Smooth muscle cell (in vitro differentiated cells): ENCODE results near the gene SSBP3. TPM values are rescaled to one million over a fixed set of nuclear protein-coding genes. Genes with fewer than 3 reads are reported as not detected.

Experiments
- DNase-seq: peaks from one replicate; lab custom pipeline; 2025; ENCODE audit not compliant: unreplicated experiment; lab: John Stamatoyannopoulos, UW
- H2AFZ ChIP-seq: fragments of 200-600 bp; sonication (generic); 2 replicates; pipeline ENCODE4 v1.6.0; 2016; ENCODE audit warnings: antibody characterized with exemption, low read depth, mild to moderate bottlenecking
- H3F3A ChIP-seq: fragments of 200-600 bp; sonication (generic); 2 replicates; pipeline ENCODE4 v1.6.0; 2017; ENCODE audit warnings: antibody characterized with exemption, low read depth
- H3K27ac ChIP-seq: fragments of 200-600 bp; sonication (generic); 2 replicates; pipeline ENCODE4 v1.5.1; 2016; ENCODE audit warnings: low read depth, mild to moderate bottlenecking
- H3K27me3 ChIP-seq: fragments of 200-600 bp; sonication (generic); 2 replicates; pipeline ENCODE4 v1.6.1; 2016; ENCODE audit warnings: low read depth, mild to moderate bottlenecking
- H3K36me3 ChIP-seq: fragments of 200-600 bp; sonication (generic); 2 replicates; pipeline ENCODE4 v1.5.1; 2016; ENCODE audit warnings: low read depth
- H3K4me1 ChIP-seq: fragments of 200-600 bp; sonication (generic); 2 replicates; pipeline ENCODE4 v1.5.1; 2016; ENCODE audit warnings: low read depth
- H3K4me2 ChIP-seq: fragments of 200-600 bp; sonication (generic); 2 replicates; pipeline ENCODE4 v1.6.0; 2016; ENCODE audit warnings: mild to moderate bottlenecking
- H3K4me3 ChIP-seq: fragments of 200-600 bp; sonication (generic); 2 replicates; pipeline ENCODE4 v1.5.1; 2016; ENCODE audit warnings: mild to moderate bottlenecking
- H3K79me2 ChIP-seq: fragments of 200-600 bp; sonication (generic); 2 replicates; pipeline ENCODE4 v1.6.0; 2016; ENCODE audit warnings: low read depth, mild to moderate bottlenecking
- H3K9ac ChIP-seq: fragments of 200-600 bp; sonication (generic); 2 replicates; pipeline ENCODE4 v1.6.0; 2016; ENCODE audit warnings: low read depth
- H3K9me3 ChIP-seq: fragments of 200-600 bp; sonication (generic); replicated peaks from 2 replicates; pipeline ENCODE4 v1.5.1; 2016; ENCODE audit warnings: low read depth
- H4K20me1 ChIP-seq: fragments of 200-600 bp; sonication (generic); 2 replicates; pipeline ENCODE4 v1.6.0; 2016; ENCODE audit warnings: low read depth
- CTCF ChIP-seq: fragments of 200-600 bp; sonication (generic); IDR thresholded peaks from 2 replicates; pipeline ENCODE4 v1.5.1; 2017; ENCODE audit warnings: borderline replicate concordance, mild to moderate bottlenecking, antibody characterized with exemption; ENCODE audit not compliant: insufficient read depth, poor library complexity, severe bottlenecking
- WGBS: methylation state at CpG from one replicate; pipeline ENCODE4 v1.1.7; 2016; ENCODE audit warnings: low lambda C conversion rate; 5-methylcytosine and 5-hydroxymethylcytosine counted together
- polyA plus RNA-seq: library from polyadenylated mRNA; unstranded; fragments of >200 nt; fragmentation: Nextera tagmentation; extraction: Ambion mirVana; gene quantifications from 2 replicates; pipeline ENCODE4 v1.2.1, GENCODE V29; 2016
- total RNA-seq: library from RNA; depleted of rRNA; stranded (reverse); fragments of >200 nt; gene quantifications from 2 replicates; pipeline ENCODE4 v1.2.3, GENCODE V29; 2014

Gene SSBP3
- total and polyA plus RNA-seq, 2 experiments from 2014 or later = 26.5 to 30.1 TPM

DNA sequence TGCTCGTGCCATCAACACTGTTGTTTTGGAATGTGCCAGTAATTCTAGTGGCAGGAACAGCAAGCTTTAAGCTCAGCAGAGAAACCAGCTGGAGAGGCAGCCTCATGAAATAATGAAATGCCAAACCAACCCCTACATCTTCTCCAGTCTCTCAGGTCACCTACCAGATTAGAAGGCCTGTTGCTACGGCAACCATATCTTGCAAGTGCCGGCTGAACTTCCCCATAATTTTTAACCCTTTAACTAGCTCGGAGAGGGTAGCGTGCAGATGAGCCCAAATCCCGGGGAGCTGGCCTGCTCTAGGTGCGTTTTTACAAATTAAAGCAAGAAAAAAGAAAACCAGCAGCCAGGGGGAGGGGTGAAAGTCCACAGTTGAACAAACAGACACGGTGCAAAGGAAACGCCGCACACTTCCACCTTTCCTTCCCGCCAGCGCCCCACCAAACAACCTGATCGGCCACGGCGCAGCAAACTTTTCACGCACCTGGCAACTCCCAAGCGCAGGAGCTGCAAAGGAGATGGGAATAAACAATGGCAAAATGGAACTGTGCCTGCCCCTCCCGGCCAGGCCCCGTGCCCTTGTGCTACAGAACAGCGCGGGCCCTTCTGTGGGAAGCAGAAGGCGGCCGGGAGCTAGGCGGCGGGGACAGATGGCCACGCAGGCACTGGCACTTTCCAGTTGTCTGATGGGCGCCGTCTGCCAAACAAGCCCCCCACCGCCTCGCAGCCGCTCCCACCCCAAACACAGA, 50.1 kb downstream of the SSBP3 start:
- Histone ChIP-seq H3K4me1 (peaks cover 59% of the 10 kb centered on the region), H3K36me3 (no peaks in the 10 kb centered on the region), H3F3A (no peaks in the 10 kb centered on the region), H3K79me2 (peaks cover 74% of the 10 kb centered on the region), H3K9me3 (no peaks in the 10 kb centered on the region), H4K20me1 (peaks cover 100% of the 10 kb centered on the region), H3K4me2 (no peak overlapping the region), H3K27me3 (no peaks in the 10 kb centered on the region), H3K9ac (no peak overlapping the region), H2AFZ (no peak overlapping the region), H3K27ac (no peak overlapping the region), H3K4me3 (peak overlapping the region; percentile 7)
- 79% methylated on average over 31 of the region's 31 CpGs for WGBS
- no peak for TF ChIP-seq CTCF
- no peak for DNase-seq

GRCh38 chr1:54354899-54355298, 51.3 kb downstream of the SSBP3 start:
- DNase-seq = no peak
- H3F3A ChIP-seq = no peaks in the 10 kb centered on the region
- H4K20me1 ChIP-seq = peaks cover 100% of the 10 kb centered on the region
- H3K9ac ChIP-seq = no peak overlapping the region
- no peaks in the 10 kb centered on the region for H3K9me3 ChIP-seq
- no peak overlapping the region for H2AFZ ChIP-seq
- H3K79me2 ChIP-seq = peaks cover 71% of the 10 kb centered on the region
- 67% methylated on average over 6 of the region's 6 CpGs for WGBS
- no peaks in the 10 kb centered on the region for H3K27me3 ChIP-seq
- no peak overlapping the region for H3K27ac ChIP-seq
- no peak overlapping the region for H3K4me2 ChIP-seq
- no peak for TF ChIP-seq CTCF
- H3K4me1 ChIP-seq = peaks cover 64% of the 10 kb centered on the region
- no peaks in the 10 kb centered on the region for H3K36me3 ChIP-seq
- no peak overlapping the region for H3K4me3 ChIP-seq

- 55% methylated on average over 4 of the region's 4 CpGs for WGBS
- no peak overlapping the region for H3K4me3 ChIP-seq
- no peak for DNase-seq
- H3F3A ChIP-seq = no peaks in the 10 kb centered on the region
- H3K36me3 ChIP-seq = no peaks in the 10 kb centered on the region
- peaks cover 64% of the 10 kb centered on the region for H3K4me1 ChIP-seq
- no peak overlapping the region for H2AFZ ChIP-seq
- peaks cover 100% of the 10 kb centered on the region for H4K20me1 ChIP-seq
- no peaks in the 10 kb centered on the region for H3K9me3 ChIP-seq
- no peak overlapping the region for H3K27ac ChIP-seq
- no peak overlapping the region for H3K9ac ChIP-seq
- no peak overlapping the region for H3K4me2 ChIP-seq
- peaks cover 70% of the 10 kb centered on the region for H3K79me2 ChIP-seq
- no peak for TF ChIP-seq CTCF
- H3K27me3 ChIP-seq = no peaks in the 10 kb centered on the region
Measured at GRCh38 chr1:54353959-54354358, 52.2 kb downstream of the SSBP3 start.

GRCh38 chr1:54352755-54353154, 53.4 kb downstream of the SSBP3 start:
- Histone ChIP-seq H4K20me1 (peaks cover 98% of the 10 kb centered on the region), H3K4me1 (peaks cover 64% of the 10 kb centered on the region), H3K27me3 (no peaks in the 10 kb centered on the region), H2AFZ (no peak overlapping the region), H3K9ac (no peak overlapping the region), H3K4me2 (peak overlapping the region; percentile 66), H3K79me2 (peaks cover 65% of the 10 kb centered on the region), H3K27ac (peak overlapping the region; percentile 8), H3F3A (no peaks in the 10 kb centered on the region), H3K9me3 (no peaks in the 10 kb centered on the region), H3K4me3 (no peak overlapping the region), H3K36me3 (no peaks in the 10 kb centered on the region)
- TF ChIP-seq CTCF = no peak
- DNase-seq = no peak
- 56% methylated on average over 17 of the region's 17 CpGs for WGBS
